Prostate gland (tissue), 2 donors: ENCODE measurements around the gene RNF213. TPM values are rescaled to one million over a fixed set of nuclear protein-coding genes. Genes with fewer than 3 reads are reported as not detected.
A peak's percentile ranks its signal among the peaks of the same experiment; 100 is the strongest.

ENCODE experiments used
- DNase-seq: peaks from one replicate; pipeline ENCODE4 v3.0.0-alpha.2; 2019; ENCODE audit warnings: low spot score
- H3K27ac ChIP-seq, 2 donors: fragments of 200-600 bp; sonication (generic); 2 replicates each; pipeline ENCODE4 v1.5.1; 2017 to 2019
- H3K27me3 ChIP-seq: fragments of 200-600 bp; sonication (generic); replicated peaks from 2 replicates; pipeline ENCODE4 v1.5.1; 2019; ENCODE audit not compliant: insufficient read depth
- H3K36me3 ChIP-seq, 2 donors: fragments of 200-600 bp; sonication (generic); 1 replicate in 1 of 2; 2 replicates in 1 of 2; pipeline versions ENCODE4 v1.5.1 to v1.8.1; 2017 to 2019
- H3K4me1 ChIP-seq: fragments of 200-600 bp; sonication (generic); replicated peaks from 2 replicates; pipeline ENCODE4 v1.5.1; 2019
- H3K4me3 ChIP-seq, 2 donors: fragments of 200-600 bp; sonication (generic); 2 replicates each; pipeline ENCODE4 v1.5.1; 2017 to 2019
- H3K9me3 ChIP-seq: fragments of 200-600 bp; sonication (generic); 2 replicates; pipeline ENCODE4 v1.5.1; 2017
- CTCF ChIP-seq, 4 experiments: fragments of 200-600 bp in 2 of 4; fragments of 450-650 bp in 2 of 4; sonication (generic) in 2 of 4; IDR thresholded peaks; 1 replicate in 3 of 4; 2 replicates in 1 of 4; pipeline ENCODE4 v1.5.1; 2016 to 2019; ENCODE audit warnings: antibody characterized with exemption in 4 of 4, mild to moderate bottlenecking in 2 of 4, moderate library complexity in 2 of 4
- POLR2A ChIP-seq: fragments of 450-650 bp; IDR thresholded peaks from one replicate; pipeline ENCODE4 v1.6.1; 2016; ENCODE audit warnings: antibody characterized with exemption, mild to moderate bottlenecking
- POLR2AphosphoS5 ChIP-seq: sonication (generic); formaldehyde crosslinking; IDR thresholded peaks from one replicate; pipeline ENCODE4 v1.6.1; 2017; ENCODE audit warnings: antibody characterized with exemption
- WGBS: methylation state at CpG from one replicate; pipeline ENCODE4 v1.1.5; 2018; 5-methylcytosine and 5-hydroxymethylcytosine counted together
- intact Hi-C: fragments of 100-400 bp; cut with DNase I; formaldehyde crosslinking; loops from one replicate; pipeline ENCODE4 v1.14.2; 2022
- total RNA-seq, 2 donors: library from RNA; depleted of rRNA; stranded (reverse); fragments of >200 nt; gene quantifications; one replicate each; pipeline ENCODE4 v1.1.0, GENCODE V29; 2016

The RNF213 gene
- total RNA-seq, 2 donors from 2014 or later, result 57.7 to 112 TPM

GRCh38 chr17:80277751-80278671, 17.4 kb downstream of the RNF213 start:
- H3K4me3 ChIP-seq, result no peak overlapping the region
- TF ChIP-seq CTCF (IDR thresholded peaks at IDR 0.05) (no peak), POLR2A (no peak), POLR2AphosphoS5 (no peak)
- 61% methylated on average over 34 of the region's 34 CpGs for WGBS
- peak overlapping the region; percentile 2 to 13 for H3K27ac ChIP-seq
- H3K27me3 ChIP-seq, result no peaks in the 10 kb centered on the region
- H3K36me3 ChIP-seq, result no peaks in the 10 kb centered on the region
- H3K9me3 ChIP-seq, result no peaks in the 10 kb centered on the region
- no peaks in the 10 kb centered on the region for H3K4me1 ChIP-seq
- intact Hi-C loops, result no loop called here
- peak; percentile 63 for DNase-seq

DNA sequence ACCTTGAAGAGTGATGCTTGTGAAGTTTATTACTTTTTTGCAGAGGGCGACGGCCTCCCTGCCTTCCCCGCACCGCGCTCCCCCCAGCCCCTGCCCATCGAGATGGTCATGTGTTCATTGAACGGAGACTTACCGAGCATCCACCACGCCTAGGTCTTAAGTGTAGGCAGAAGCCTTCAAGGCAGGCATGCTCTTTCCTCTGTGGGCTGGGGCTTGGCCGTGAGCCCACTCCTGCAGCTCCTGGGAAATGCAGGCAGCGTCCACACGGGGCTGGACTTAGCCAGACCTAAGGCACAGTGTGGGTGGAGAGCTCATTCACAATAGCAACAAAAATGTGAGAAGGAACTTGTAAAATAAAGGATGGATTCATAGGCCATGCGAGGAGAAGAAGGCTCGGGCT, 19.2 kb downstream of the RNF213 start:
- 52% methylated on average over 14 of the region's 14 CpGs for WGBS
- H3K27ac ChIP-seq, result no peak overlapping the region
- H3K27me3 ChIP-seq, result no peaks in the 10 kb centered on the region
- no peak for DNase-seq
- no peaks in the 10 kb centered on the region for H3K4me1 ChIP-seq
- H3K36me3 ChIP-seq, result no peaks in the 10 kb centered on the region
- H3K9me3 ChIP-seq, result no peaks in the 10 kb centered on the region
- TF ChIP-seq CTCF (IDR thresholded peaks at IDR 0.05), result peak in 1 of 4 experiments; percentile 13
- TF ChIP-seq POLR2AphosphoS5, result no peak
- intact Hi-C loops, result no loop called here
- H3K4me3 ChIP-seq, result no peak overlapping the region

- no peak for TF ChIP-seq POLR2AphosphoS5
- TF ChIP-seq POLR2A, result no peak
- no peaks in the 10 kb centered on the region for H3K9me3 ChIP-seq
- DNase-seq, result no peak
- no peak overlapping the region for H3K4me3 ChIP-seq
- intact Hi-C loops, result no loop called here
- no peaks in the 10 kb centered on the region for H3K27me3 ChIP-seq
- H3K4me1 ChIP-seq, result no peaks in the 10 kb centered on the region
- H3K36me3 ChIP-seq, result no peaks in the 10 kb centered on the region
- 87% methylated on average over 10 of the region's 10 CpGs for WGBS
- H3K27ac ChIP-seq, result no peak overlapping the region
Measured at GRCh38 chr17:80281516-80281915, 20.9 kb downstream of the RNF213 start.

DNA sequence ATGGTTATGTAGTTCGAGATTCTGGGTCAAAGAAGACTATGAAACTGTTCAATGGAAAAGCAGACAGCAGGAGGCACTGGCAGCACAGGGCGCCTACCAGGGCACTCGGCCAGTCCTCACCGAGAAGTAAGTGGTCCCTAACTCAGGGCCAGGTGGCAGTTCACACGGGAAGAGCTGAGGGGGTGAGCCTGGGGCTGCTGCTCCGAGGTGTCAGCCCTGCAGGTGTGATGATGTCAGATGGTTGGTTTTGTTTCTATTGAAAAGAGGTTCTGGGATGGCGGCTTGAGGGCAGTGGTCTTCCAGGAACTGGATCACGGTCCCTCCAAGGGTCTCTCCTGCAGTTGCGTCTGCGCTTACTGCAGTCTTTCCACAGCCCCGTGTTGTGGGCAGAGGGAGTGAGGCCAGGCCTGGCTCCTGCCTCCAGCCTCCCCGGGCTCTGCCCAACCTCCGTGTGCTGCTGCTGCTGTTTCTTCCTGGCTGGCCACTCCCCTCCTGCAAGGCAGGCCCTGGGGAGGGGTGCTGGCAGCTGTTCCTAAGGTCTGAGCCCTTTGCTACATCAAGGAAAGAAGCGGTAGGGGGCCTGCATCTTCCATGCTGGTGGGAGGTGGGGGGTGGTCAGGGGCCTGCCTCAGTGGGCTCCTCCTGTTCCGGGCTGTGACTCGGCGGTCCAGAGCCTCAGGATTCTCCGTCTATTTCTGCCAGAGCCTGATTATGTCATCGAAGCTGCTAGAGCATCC, 22.6 kb downstream of the RNF213 start:
- H3K4me1 ChIP-seq, result no peaks in the 10 kb centered on the region
- intact Hi-C loops, result no loop called here
- WGBS, result 83% methylated on average over 19 of the region's 19 CpGs
- no peak overlapping the region for H3K27ac ChIP-seq
- no peak overlapping the region for H3K4me3 ChIP-seq
- TF ChIP-seq POLR2A (no peak), CTCF (IDR thresholded peaks at IDR 0.05) (no peak), POLR2AphosphoS5 (no peak)
- no peaks in the 10 kb centered on the region for H3K9me3 ChIP-seq
- no peak for DNase-seq
- no peaks in the 10 kb centered on the region for H3K27me3 ChIP-seq
- peaks cover 0 to 6% of the 10 kb centered on the region in 2 donors for H3K36me3 ChIP-seq

- Histone ChIP-seq H3K36me3 (peaks cover 3 to 14% of the 10 kb centered on the region in 2 donors), H3K27me3 (no peaks in the 10 kb centered on the region), H3K27ac (no peak overlapping the region), H3K4me1 (no peaks in the 10 kb centered on the region), H3K4me3 (no peak overlapping the region), H3K9me3 (no peaks in the 10 kb centered on the region)
- 87% methylated on average over 11 of the region's 11 CpGs for WGBS
- no peak for DNase-seq
- no peak for TF ChIP-seq POLR2A
- TF ChIP-seq CTCF (IDR thresholded peaks at IDR 0.05), result no peak
- TF ChIP-seq POLR2AphosphoS5, result no peak
- intact Hi-C loops, result no loop called here
Measured at GRCh38 chr17:80284631-80285030, 24.0 kb downstream of the RNF213 start.
